ENCODE results near the gene SPIRE2. TPM values are rescaled to one million over a fixed set of nuclear protein-coding genes. Genes with fewer than 3 reads are reported as not detected.

The SPIRE2 gene
- total RNA-seq, 1 donor from 2014 or later: 15.8 TPM

DNA sequence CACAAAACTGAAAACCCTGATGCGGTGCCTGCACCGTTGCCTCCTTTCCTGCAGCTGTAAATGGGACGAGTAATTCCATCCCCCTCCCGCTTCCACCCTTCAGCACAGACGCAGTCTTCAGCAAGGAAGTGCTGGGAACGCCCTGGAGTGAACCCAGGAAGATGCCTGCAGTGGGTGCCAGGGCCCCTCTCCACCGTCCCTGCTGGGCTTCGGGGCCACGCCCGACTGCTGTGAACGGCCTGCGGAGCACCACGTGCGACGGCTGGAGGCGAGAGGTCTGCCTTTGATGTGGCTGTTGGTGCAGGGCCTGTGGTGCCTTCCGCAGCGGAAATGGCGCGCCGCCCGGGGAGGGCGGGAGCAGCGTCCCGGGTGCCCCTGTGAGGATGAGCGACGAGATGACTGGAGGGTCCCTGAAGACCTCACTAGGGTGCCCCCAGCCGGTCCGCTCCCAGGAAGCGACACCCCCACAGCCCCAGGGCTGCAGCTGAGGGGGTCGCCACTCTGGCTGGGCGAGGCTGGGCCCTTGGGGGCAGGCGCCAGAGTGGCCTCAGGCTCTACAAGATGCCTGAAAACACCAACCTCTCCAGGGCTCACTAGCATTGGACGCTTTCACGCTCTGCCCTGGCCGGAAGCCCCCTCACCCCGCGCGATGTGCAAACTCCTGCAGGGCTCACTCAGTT lies 89.6 kb downstream of the SPIRE2 start:
- no peaks in the 10 kb centered on the region for H3K9me3 ChIP-seq
- peaks cover 22% of the 10 kb centered on the region for H3K27me3 ChIP-seq (ENCODE audit: low read depth)
- H3K4me3 ChIP-seq: peak overlapping the region; percentile 40
- peaks cover under 1% of the 10 kb centered on the region for H3K36me3 ChIP-seq
- DNase-seq (peak; percentile 87), ATAC-seq (peak; percentile 62 to 87)
- intact Hi-C loops (cut with DNase I): no loop called here
- TF ChIP-seq, protein P1, sequence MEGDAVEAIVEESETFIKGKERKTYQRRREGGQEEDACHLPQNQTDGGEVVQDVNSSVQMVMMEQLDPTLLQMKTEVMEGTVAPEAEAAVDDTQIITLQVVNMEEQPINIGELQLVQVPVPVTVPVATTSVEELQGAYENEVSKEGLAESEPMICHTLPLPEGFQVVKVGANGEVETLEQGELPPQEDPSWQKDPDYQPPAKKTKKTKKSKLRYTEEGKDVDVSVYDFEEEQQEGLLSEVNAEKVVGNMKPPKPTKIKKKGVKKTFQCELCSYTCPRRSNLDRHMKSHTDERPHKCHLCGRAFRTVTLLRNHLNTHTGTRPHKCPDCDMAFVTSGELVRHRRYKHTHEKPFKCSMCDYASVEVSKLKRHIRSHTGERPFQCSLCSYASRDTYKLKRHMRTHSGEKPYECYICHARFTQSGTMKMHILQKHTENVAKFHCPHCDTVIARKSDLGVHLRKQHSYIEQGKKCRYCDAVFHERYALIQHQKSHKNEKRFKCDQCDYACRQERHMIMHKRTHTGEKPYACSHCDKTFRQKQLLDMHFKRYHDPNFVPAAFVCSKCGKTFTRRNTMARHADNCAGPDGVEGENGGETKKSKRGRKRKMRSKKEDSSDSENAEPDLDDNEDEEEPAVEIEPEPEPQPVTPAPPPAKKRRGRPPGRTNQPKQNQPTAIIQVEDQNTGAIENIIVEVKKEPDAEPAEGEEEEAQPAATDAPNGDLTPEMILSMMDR (IDR thresholded peaks at IDR 0.05): no peak
- H3K4me1 ChIP-seq: peaks cover 43% of the 10 kb centered on the region
- H3K27ac ChIP-seq: peak overlapping the region; percentile 10

DNA sequence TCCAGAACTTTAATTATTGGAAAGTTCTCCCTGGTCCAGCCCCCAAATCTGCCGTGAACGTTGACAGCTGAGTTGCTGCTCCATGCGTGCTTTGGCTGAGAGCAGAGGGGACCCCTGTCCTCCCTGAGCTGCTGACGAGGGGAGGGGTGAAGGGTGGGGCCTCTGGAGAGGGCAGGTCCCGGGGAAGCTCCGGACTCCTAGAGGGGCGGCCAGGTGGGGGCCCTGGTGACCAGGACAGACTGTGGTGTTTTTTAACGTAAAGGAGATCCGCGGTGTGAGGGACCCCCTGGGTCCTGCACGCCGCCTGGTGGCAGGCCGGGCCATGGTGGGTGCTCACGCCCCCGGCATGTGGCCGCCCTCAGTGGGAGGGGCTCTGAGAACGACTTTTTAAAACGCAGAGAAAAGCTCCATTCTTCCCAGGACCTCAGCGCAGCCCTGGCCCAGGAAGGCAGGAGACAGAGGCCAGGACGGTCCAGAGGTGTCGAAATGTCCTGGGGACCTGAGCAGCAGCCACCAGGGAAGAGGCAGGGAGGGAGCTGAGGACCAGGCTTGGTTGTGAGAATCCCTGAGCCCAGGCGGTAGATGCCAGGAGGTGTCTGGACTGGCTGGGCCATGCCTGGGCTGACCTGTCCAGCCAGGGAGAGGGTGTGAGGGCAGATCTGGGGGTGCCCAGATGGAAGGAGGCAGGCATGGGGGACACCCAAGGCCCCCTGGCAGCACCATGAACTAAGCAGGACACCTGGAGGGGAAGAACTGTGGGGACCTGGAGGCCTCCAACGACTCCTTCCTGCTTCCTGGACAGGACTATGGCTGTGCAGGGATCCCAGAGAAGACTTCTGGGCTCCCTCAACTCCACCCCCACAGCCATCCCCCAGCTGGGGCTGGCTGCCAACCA lies 90.4 kb downstream of the SPIRE2 start, which contains the start of gene MC1R:
MC1R (plus strand) TSS at position 410 of the 895 bp plus-strand sequence; CDS start at position 807, 397 bp downstream.
- H3K9me3 ChIP-seq: no peaks in the 10 kb centered on the region
- TF ChIP-seq, protein P1 (IDR thresholded peaks at IDR 0.05): peak; percentile 33
- H3K27me3 ChIP-seq (ENCODE audit: low read depth): peaks cover 28% of the 10 kb centered on the region
- H3K4me3 ChIP-seq: peak within 1 kb of the TSS; percentile 40
- peak within 1 kb of the TSS; percentile 10 for H3K27ac ChIP-seq
- intact Hi-C loops (cut with DNase I): no loop called here
- H3K36me3 ChIP-seq: no peaks in the 10 kb centered on the region
- DNase-seq (no peak), ATAC-seq (peak; percentile 1)
- H3K4me1 ChIP-seq: peaks cover 47% of the 10 kb centered on the region

DNA sequence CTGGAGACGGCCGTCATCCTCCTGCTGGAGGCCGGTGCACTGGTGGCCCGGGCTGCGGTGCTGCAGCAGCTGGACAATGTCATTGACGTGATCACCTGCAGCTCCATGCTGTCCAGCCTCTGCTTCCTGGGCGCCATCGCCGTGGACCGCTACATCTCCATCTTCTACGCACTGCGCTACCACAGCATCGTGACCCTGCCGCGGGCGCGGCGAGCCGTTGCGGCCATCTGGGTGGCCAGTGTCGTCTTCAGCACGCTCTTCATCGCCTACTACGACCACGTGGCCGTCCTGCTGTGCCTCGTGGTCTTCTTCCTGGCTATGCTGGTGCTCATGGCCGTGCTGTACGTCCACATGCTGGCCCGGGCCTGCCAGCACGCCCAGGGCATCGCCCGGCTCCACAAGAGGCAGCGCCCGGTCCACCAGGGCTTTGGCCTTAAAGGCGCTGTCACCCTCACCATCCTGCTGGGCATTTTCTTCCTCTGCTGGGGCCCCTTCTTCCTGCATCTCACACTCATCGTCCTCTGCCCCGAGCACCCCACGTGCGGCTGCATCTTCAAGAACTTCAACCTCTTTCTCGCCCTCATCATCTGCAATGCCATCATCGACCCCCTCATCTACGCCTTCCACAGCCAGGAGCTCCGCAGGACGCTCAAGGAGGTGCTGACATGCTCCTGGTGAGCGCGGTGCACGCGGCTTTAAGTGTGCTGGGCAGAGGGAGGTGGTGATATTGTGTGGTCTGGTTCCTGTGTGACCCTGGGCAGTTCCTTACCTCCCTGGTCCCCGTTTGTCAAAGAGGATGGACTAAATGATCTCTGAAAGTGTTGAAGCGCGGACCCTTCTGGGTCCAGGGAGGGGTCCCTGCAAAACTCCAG lies 91.5 kb downstream of the SPIRE2 start:
- H3K36me3 ChIP-seq: no peaks in the 10 kb centered on the region
- H3K27me3 ChIP-seq (ENCODE audit: low read depth): peaks cover 39% of the 10 kb centered on the region
- DNase-seq (no peak), ATAC-seq (no peak)
- TF ChIP-seq, protein P1 (IDR thresholded peaks at IDR 0.05): no peak
- intact Hi-C loops (cut with DNase I): no loop called here
- H3K4me1 ChIP-seq: peaks cover 54% of the 10 kb centered on the region
- H3K4me3 ChIP-seq: no peak overlapping the region
- H3K27ac ChIP-seq: no peak overlapping the region
- H3K9me3 ChIP-seq: no peaks in the 10 kb centered on the region

DNA sequence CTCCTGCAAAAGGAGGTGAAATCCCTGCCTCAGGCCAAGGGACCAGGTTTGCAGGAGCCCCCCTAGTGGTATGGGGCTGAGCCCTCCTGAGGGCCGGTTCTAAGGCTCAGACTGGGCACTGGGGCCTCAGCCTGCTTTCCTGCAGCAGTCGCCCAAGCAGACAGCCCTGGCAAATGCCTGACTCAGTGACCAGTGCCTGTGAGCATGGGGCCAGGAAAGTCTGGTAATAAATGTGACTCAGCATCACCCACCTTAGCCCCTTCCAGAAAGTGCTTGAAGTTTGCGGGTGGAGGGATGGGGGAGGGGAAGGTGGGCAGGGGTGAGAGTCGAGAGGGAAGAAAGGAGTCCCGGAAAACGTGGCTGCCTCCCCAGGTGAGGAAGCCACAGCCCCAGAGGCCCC lies 92.4 kb downstream of the SPIRE2 start:
- ATAC-seq: no peak
- DNase-seq: no peak
- Histone ChIP-seq H3K36me3 (no peaks in the 10 kb centered on the region), H3K4me1 (peaks cover 63% of the 10 kb centered on the region), H3K27me3 (ENCODE audit: low read depth) (peaks cover 48% of the 10 kb centered on the region), H3K9me3 (no peaks in the 10 kb centered on the region), H3K4me3 (no peak overlapping the region), H3K27ac (no peak overlapping the region)
- intact Hi-C loops (cut with DNase I): no loop called here
- TF ChIP-seq, protein P1 (IDR thresholded peaks at IDR 0.05): no peak

Other genes with a start within 250 kb of the SPIRE2 start
- gene DPEP1, start 214.8 kb upstream of the SPIRE2 start, total RNA-seq: 0.59 TPM
- 70.4 TPM for gene CHMP1A, start 170.8 kb upstream of the SPIRE2 start, total RNA-seq
- gene SPATA33, start 170.6 kb upstream of the SPIRE2 start, total RNA-seq: 9.7 TPM
- 79.6 TPM for gene CDK10, start 141.8 kb upstream of the SPIRE2 start, total RNA-seq
- gene SPATA2L, start 126.8 kb upstream of the SPIRE2 start, total RNA-seq: 10.3 TPM
- 15.6 TPM for gene VPS9D1, start 107.6 kb upstream of the SPIRE2 start, total RNA-seq
- gene ZNF276, start 106.9 kb upstream of the SPIRE2 start, total RNA-seq: 33.2 TPM
- gene FANCA, start 11.8 kb upstream of the SPIRE2 start, total RNA-seq: 7.9 TPM
- 152 TPM for gene TCF25, start 45.1 kb downstream of the SPIRE2 start, total RNA-seq
- gene MC1R, start 90.4 kb downstream of the SPIRE2 start, total RNA-seq: 5.3 TPM
- 2.1 TPM for gene TUBB3, start 94.9 kb downstream of the SPIRE2 start, total RNA-seq
- gene DEF8, start 120.3 kb downstream of the SPIRE2 start, total RNA-seq: 66.0 TPM
- gene DBNDD1, start 191.0 kb downstream of the SPIRE2 start, total RNA-seq: 4.2 TPM
- gene PRDM7, start 248.9 kb downstream of the SPIRE2 start, total RNA-seq: not detected

Measured in lower lobe of right lung (tissue), 2 donors.